HFFc6 (cell line): ENCODE results near the gene CCNG2. TPM values are rescaled to one million over a fixed set of nuclear protein-coding genes. Genes with fewer than 3 reads are reported as not detected.

Experiments used
- DNase-seq: peaks from one replicate; pipeline ENCODE4 v3.0.0-alpha.2; 2018
- H3K27ac Mint-ChIP-seq: 2 replicates; pipeline ENCODE4 v1.8.0; 2020; ENCODE audit warnings: mild to moderate bottlenecking, mixed read lengths
- H3K27me3 Mint-ChIP-seq: 2 replicates; pipeline ENCODE4 v1.8.0; 2021; ENCODE audit warnings: mild to moderate bottlenecking, moderate library complexity, mixed read lengths; ENCODE audit not compliant: insufficient read depth
- H3K36me3 Mint-ChIP-seq: 2 replicates; pipeline ENCODE4 v1.8.0; 2021; ENCODE audit warnings: low read depth, mixed read lengths
- H3K4me1 Mint-ChIP-seq: 2 replicates; pipeline ENCODE4 v1.8.0; 2020; ENCODE audit warnings: low read depth, mixed read lengths
- H3K4me3 Mint-ChIP-seq: 2 replicates; pipeline ENCODE4 v1.8.0; 2020; ENCODE audit warnings: mild to moderate bottlenecking, moderate library complexity, mixed read lengths
- H3K9me3 Mint-ChIP-seq: 2 replicates; pipeline ENCODE4 v1.8.0; 2020; ENCODE audit warnings: mild to moderate bottlenecking, mixed read lengths
- CTCF ChIP-seq: fragments of 200-600 bp; sonication (generic); IDR thresholded peaks from 2 replicates; pipeline ENCODE4 v1.5.0; 2021; ENCODE audit warnings: antibody characterized with exemption, mild to moderate bottlenecking
- total RNA-seq, 6 experiments: library from RNA; stranded (reverse); fragmentation: NEBNext Ultra II Directional; extraction: Animal tissue kit (Norgen Biotek cat#: 25700); gene quantifications; 2 replicates in 1 of 6; 3 replicates in 5 of 6; pipeline ENCODE4 v1.2.3, GENCODE V29; 2021

Gene CCNG2
- total RNA-seq, 6 experiments from 2014 or later, result 17.1 to 20.4 (median 19.2) TPM

- no peaks in the 10 kb centered on the region for H3K9me3 Mint-ChIP-seq
- no peak for TF ChIP-seq CTCF
- H3K27me3 Mint-ChIP-seq, result peaks cover 2% of the 10 kb centered on the region
- DNase-seq, result no peak
- H3K4me3 Mint-ChIP-seq, result no peak overlapping the region
- peaks cover 32% of the 10 kb centered on the region for H3K4me1 Mint-ChIP-seq
- peaks cover 42% of the 10 kb centered on the region for H3K36me3 Mint-ChIP-seq
- peak overlapping the region; percentile 19; the same call in 1 of the 2 replicates for H3K27ac Mint-ChIP-seq
Observed at GRCh38 chr4:77170926-77171325, 13.9 kb downstream of the CCNG2 start.

GRCh38 chr4:77172336-77172735, 15.3 kb downstream of the CCNG2 start:
- H3K27ac Mint-ChIP-seq, result peak overlapping the region; percentile 84
- H3K36me3 Mint-ChIP-seq, result peaks cover 37% of the 10 kb centered on the region
- peak; percentile 96 for DNase-seq
- no peaks in the 10 kb centered on the region for H3K9me3 Mint-ChIP-seq
- no peak for TF ChIP-seq CTCF
- peaks cover 32% of the 10 kb centered on the region for H3K4me1 Mint-ChIP-seq
- peak overlapping the region; percentile 18 for H3K4me3 Mint-ChIP-seq
- peaks cover 10% of the 10 kb centered on the region for H3K27me3 Mint-ChIP-seq

GRCh38 chr4:77174426-77174825, 17.4 kb downstream of the CCNG2 start:
- no peak for DNase-seq
- Mint-ChIP-seq H3K9me3 (no peaks in the 10 kb centered on the region), H3K36me3 (peaks cover 17% of the 10 kb centered on the region), H3K27ac (no peak overlapping the region), H3K4me1 (peaks cover 31% of the 10 kb centered on the region), H3K4me3 (no peak overlapping the region), H3K27me3 (peaks cover 26% of the 10 kb centered on the region)
- peak; percentile 15; the same call in 1 of the 2 replicates for TF ChIP-seq CTCF

GRCh38 chr4:77175201-77175611, 18.2 kb downstream of the CCNG2 start:
- H3K36me3 Mint-ChIP-seq, result peaks cover 9% of the 10 kb centered on the region
- TF ChIP-seq CTCF, result no peak
- no peak overlapping the region for H3K27ac Mint-ChIP-seq
- no peak for DNase-seq
- no peaks in the 10 kb centered on the region for H3K9me3 Mint-ChIP-seq
- H3K4me1 Mint-ChIP-seq, result peaks cover 26% of the 10 kb centered on the region
- H3K4me3 Mint-ChIP-seq, result no peak overlapping the region
- peaks cover 32% of the 10 kb centered on the region for H3K27me3 Mint-ChIP-seq

- peaks cover 21% of the 10 kb centered on the region for H3K4me1 Mint-ChIP-seq
- TF ChIP-seq CTCF, result no peak
- no peak overlapping the region for H3K4me3 Mint-ChIP-seq
- H3K9me3 Mint-ChIP-seq, result no peaks in the 10 kb centered on the region
- peaks cover 44% of the 10 kb centered on the region for H3K27me3 Mint-ChIP-seq
- H3K36me3 Mint-ChIP-seq, result no peaks in the 10 kb centered on the region; the same call in 1 of the 2 replicates
- no peak overlapping the region for H3K27ac Mint-ChIP-seq
- no peak for DNase-seq
Observed at GRCh38 chr4:77176640-77177039, 19.6 kb downstream of the CCNG2 start.

GRCh38 chr4:77177199-77177598, 20.2 kb downstream of the CCNG2 start:
- peaks cover 16% of the 10 kb centered on the region for H3K4me1 Mint-ChIP-seq
- H3K36me3 Mint-ChIP-seq, result no peaks in the 10 kb centered on the region
- no peak for TF ChIP-seq CTCF
- no peak for DNase-seq
- no peaks in the 10 kb centered on the region for H3K9me3 Mint-ChIP-seq
- H3K27ac Mint-ChIP-seq, result no peak overlapping the region
- peaks cover 46% of the 10 kb centered on the region for H3K27me3 Mint-ChIP-seq
- no peak overlapping the region for H3K4me3 Mint-ChIP-seq
